Measurements from ENCODE around the gene ARPC1A.
"Not testable (repeated sequence)": the region's sequence is repeated elsewhere in the genome, so short reads cannot be mapped to it uniquely, and the experiment has no call there.

ARPC1A gene

DNA sequence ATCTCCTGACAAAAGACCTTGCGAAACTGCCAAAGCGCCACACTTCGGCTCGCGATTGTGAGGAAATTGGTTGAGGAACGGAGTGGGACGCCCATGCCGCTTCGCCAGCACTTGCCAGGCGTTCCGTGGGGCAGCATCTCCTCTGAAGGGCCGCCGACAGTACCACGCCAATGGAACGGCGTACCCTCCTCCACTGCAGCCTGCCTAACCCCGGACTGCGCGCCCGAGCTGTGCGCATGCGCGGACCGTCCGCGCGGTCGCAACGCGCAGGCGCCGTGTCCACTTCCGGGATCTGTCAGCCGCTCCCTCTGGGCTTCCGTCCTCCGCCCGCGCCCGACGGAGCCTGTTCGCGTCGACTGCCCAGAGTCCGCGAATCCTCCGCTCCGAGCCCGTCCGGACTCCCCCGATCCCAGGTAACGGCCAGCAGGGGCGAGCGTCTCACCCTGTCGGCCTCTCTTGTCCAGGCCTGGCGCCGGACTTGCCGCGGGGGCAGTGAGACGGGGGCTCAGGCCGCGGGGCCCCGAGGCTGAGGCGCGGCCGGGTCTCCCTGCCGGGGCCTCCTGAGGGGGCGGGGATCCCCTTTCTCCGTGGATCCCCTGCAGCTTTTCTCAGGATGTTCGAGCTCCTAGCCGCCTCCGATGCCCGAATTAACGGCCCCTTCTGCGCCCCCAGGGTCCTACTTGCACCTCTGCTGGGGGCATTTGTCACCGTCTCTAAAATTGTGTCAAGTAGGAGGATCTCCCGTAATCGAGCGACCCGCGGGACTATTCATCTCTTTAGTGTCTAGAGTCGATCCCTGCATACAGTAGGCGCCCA is at the start of gene ARPC1A:
TSS of gene ARPC1A (plus strand) at position 307 of the 816 bp plus-strand sequence. CDS start 7,456 bp downstream, outside the sequence.
- ChIA-PET CTCF (interaction anchor here (1.0 to 1.9 kb wide), 4 partner anchors 12 to 265 kb away, joined by 3 to 5 read pairs (median 4); no protein-coding TSS in a partner anchor), POLR2A (interaction anchor here (0.8 kb wide), 1 partner anchor 83 kb away, joined by 3 read pairs; the partner anchor contains the start of gene BUD31)
- peak; percentile 99 for DNase-seq (ENCODE audit: extremely low spot score)
- no peak for TF ChIP-seq CTCF (IDR thresholded peaks at IDR 0.05; ENCODE audit: control extremely low read depth, extremely low read depth, low read depth, missing control alignments)

DNA sequence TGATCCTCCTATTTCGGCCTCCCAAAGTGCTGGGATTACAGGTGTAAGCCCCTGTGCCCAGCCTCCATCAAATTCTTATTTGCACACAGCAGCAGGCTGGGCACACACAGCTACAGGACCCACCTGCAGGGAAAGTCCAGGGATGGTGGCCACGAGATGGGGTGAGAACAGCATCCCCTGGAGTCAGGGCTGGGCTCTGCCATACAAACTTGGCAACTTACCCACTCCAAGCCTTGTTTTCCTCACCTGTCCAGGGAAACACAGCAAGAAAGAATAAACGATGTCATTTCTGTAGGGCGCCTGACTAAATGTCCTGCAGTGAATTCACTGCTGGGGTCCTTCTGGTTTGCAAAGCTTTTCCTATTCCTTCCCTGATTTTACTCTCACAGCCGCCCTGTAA is 47.5 kb upstream of the ARPC1A start:
- POLR2A ChIA-PET: no interaction called here
- no peak for TF ChIP-seq CTCF (IDR thresholded peaks at IDR 0.05; ENCODE audit: control extremely low read depth, extremely low read depth, low read depth, missing control alignments)
- CTCF ChIA-PET: no interaction called here
- DNase-seq (ENCODE audit: extremely low spot score): no peak

- CTCF ChIA-PET; DNase-seq (ENCODE audit: extremely low spot score); POLR2A ChIA-PET: not testable (repeated sequence)
These were observed 41.5 kb upstream of the ARPC1A start for GRCh38 chr7:99284165-99284564.

GRCh38 chr7:99287779-99288534 is 37.7 kb upstream of the ARPC1A start:
- DNase-seq (ENCODE audit: extremely low spot score): no peak
- TF ChIP-seq CTCF (IDR thresholded peaks at IDR 0.05; ENCODE audit: control extremely low read depth, extremely low read depth, low read depth, missing control alignments): no peak
- ChIA-PET CTCF (no interaction called here), POLR2A (no interaction called here)

- DNase-seq (ENCODE audit: extremely low spot score): no peak
- no peak for TF ChIP-seq CTCF (IDR thresholded peaks at IDR 0.05; ENCODE audit: control extremely low read depth, extremely low read depth, low read depth, missing control alignments)
- POLR2A ChIA-PET: no interaction called here
- CTCF ChIA-PET: no interaction called here
These were observed 36.5 kb upstream of the ARPC1A start for GRCh38 chr7:99289185-99289584.

DNA sequence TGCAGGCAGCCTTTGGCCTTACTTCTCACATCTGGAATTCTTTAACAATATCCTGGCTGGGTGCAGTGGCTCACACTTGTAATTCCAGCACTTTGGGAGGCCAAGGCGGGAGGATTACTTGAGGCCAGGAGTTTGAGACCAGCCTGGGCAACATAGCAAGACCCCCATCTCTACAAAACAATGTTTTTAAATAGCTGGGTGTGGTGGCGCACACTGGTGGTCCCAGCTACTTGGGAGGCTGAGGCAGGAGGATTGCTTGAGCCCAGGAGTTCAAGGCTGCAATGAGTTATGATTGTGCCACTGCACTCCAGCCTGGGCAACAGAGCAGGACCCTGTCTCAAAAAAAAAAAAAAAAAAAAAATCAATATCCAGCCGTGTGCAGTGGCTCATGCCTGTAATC is 35.5 kb upstream of the ARPC1A start:
- CTCF ChIA-PET: interaction anchor here (0.8 kb wide), 1 partner anchor 422 kb away, joined by 3 read pairs; no protein-coding TSS in a partner anchor
- DNase-seq (ENCODE audit: extremely low spot score); POLR2A ChIA-PET: not testable (repeated sequence)

DNA sequence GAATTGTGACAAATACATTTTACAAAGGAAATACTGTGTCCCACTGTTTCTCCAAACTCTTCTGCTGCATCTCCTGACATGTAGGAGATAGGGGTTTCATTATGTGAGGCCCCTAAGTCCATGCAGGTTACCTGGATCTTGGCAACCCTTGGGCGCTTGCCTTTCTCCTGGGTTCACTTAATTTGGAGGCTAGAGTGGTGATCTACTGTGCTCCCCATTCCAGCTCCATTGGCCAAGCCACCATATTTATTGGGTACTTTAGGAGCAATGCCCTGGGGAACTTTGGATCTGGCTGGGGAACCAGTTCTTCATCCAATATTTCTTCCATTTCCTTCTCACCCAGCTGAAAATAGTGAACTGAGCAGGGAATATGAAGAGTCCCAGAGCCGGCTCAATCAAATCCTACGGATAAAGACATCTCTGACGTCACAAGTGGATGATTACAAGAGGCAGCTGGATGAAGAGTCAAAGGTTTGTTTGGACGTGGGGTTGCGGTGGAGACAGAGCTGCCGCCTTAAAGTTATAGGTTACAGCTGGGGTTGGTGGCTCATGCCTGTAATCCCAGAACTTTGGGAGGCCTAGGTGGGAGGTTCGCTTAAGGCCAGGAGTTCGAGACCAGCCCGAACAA is 34.6 kb upstream of the ARPC1A start:
- no peak for DNase-seq (ENCODE audit: extremely low spot score)
- ChIA-PET CTCF (interaction anchor here (0.8 to 2.2 kb wide), 2 partner anchors 20 to 421 kb away, joined by 3 to 5 read pairs; no protein-coding TSS in a partner anchor), POLR2A (interaction anchor here (1.0 kb wide), 1 partner anchor 1431 kb away, joined by 3 read pairs; no protein-coding TSS in a partner anchor)
- no peak for TF ChIP-seq CTCF (IDR thresholded peaks at IDR 0.05; ENCODE audit: control extremely low read depth, extremely low read depth, low read depth, missing control alignments)

All from GM10248 (cell line).